ENCODE data around the gene PARP14.

PARP14 gene

DNA sequence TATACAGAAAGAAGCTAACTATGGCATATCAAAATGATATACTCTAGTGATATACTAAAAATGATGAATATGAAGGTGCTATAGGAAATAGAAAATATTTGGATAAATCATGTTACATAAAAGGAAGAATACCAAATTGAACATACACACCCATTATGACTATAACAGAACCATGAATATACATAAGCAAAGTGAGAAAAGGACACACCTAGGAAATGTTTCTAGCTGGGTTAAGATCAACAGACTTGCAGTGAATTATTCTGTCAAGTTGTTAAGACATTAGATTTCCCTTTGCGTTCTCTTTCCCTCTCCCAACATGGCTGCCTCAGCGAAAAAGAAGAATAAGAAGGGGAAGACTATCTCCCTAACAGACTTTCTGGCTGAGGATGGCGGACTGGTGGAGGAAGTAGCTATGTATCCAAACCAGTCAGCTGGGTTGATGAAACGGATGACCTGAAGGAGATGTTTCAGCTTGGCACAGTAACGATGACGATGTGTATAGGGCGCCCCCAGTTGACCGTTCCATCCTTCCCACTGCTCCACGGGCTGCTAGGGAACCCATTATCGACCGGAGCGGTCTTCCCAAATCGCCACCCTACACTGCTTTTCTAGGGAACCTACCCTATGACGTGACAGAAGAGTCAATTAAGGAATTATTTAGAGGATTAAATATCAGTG is 20.2 kb upstream of the PARP14 start:
- Histone ChIP-seq H3K36me3 (replicated peaks; ENCODE audit: low read depth, low read length) (no peaks in the 10 kb centered on the region), H3K9ac (ENCODE audit: low read length) (no peak overlapping the region), H3K4me2 (ENCODE audit: low read length) (no peak overlapping the region), H3K27ac (ENCODE audit: low read length) (no peak overlapping the region), H3K27me3 (ENCODE audit: low read depth, low read length) (no peaks in the 10 kb centered on the region), H3K79me2 (ENCODE audit: low read length) (no peaks in the 10 kb centered on the region), H3K4me1 (ENCODE audit: low read length) (peaks cover 14% of the 10 kb centered on the region), H3K9me3 (ENCODE audit: insufficient read depth, low read length) (no peaks in the 10 kb centered on the region), H3K4me3 (ENCODE audit: low read length) (no peak overlapping the region), H4K20me1 (ENCODE audit: insufficient read depth, low read length) (no peaks in the 10 kb centered on the region), H2AFZ (ENCODE audit: low read depth, low read length) (no peak overlapping the region)
- TF ChIP-seq EZH2phosphoT487 (IDR thresholded peaks at IDR 0.05; ENCODE audit: low read depth), result no peak
- TF ChIP-seq, protein P1, sequence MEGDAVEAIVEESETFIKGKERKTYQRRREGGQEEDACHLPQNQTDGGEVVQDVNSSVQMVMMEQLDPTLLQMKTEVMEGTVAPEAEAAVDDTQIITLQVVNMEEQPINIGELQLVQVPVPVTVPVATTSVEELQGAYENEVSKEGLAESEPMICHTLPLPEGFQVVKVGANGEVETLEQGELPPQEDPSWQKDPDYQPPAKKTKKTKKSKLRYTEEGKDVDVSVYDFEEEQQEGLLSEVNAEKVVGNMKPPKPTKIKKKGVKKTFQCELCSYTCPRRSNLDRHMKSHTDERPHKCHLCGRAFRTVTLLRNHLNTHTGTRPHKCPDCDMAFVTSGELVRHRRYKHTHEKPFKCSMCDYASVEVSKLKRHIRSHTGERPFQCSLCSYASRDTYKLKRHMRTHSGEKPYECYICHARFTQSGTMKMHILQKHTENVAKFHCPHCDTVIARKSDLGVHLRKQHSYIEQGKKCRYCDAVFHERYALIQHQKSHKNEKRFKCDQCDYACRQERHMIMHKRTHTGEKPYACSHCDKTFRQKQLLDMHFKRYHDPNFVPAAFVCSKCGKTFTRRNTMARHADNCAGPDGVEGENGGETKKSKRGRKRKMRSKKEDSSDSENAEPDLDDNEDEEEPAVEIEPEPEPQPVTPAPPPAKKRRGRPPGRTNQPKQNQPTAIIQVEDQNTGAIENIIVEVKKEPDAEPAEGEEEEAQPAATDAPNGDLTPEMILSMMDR (IDR thresholded peaks at IDR 0.05; ENCODE audit: low read depth, low read length), result peak; percentile 28

DNA sequence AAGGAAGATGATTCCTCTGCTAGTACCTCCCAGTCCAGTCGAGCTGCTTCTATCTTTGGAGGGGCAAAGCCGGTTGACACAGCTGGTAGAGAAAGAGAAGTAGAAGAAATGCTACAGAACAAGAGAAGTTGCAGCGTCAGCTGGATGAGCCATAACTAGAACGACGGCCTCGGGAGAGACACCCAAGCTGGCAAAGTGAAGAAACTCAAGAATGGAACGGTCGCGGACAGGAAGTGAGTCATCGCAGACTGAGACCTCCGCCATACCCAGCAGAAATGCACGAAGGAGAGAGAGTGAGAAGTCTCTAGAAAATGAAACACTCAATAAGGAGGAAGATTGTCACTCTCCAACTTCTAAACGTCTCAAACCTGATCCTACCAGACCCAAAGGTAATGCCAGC is 19.0 kb upstream of the PARP14 start:
- H2AFZ ChIP-seq (ENCODE audit: low read depth, low read length), result peak overlapping the region; percentile 64; the same call in 1 of the 2 replicates
- H3K4me3 ChIP-seq (ENCODE audit: low read length), result no peak overlapping the region
- H3K27ac ChIP-seq (ENCODE audit: low read length), result no peak overlapping the region
- no peaks in the 10 kb centered on the region for H4K20me1 ChIP-seq (ENCODE audit: insufficient read depth, low read length)
- H3K4me1 ChIP-seq (ENCODE audit: low read length), result peaks cover 14% of the 10 kb centered on the region
- TF ChIP-seq, protein P1 (IDR thresholded peaks at IDR 0.05; ENCODE audit: low read depth, low read length), result no peak
- TF ChIP-seq EZH2phosphoT487 (IDR thresholded peaks at IDR 0.05; ENCODE audit: low read depth), result no peak
- H3K27me3 ChIP-seq (ENCODE audit: low read depth, low read length), result no peaks in the 10 kb centered on the region
- H3K9ac ChIP-seq (ENCODE audit: low read length), result no peak overlapping the region
- H3K36me3 ChIP-seq (replicated peaks; ENCODE audit: low read depth, low read length), result no peaks in the 10 kb centered on the region
- H3K9me3 ChIP-seq (ENCODE audit: insufficient read depth, low read length), result no peaks in the 10 kb centered on the region
- H3K4me2 ChIP-seq (ENCODE audit: low read length), result peak overlapping the region; percentile 3; the same call in 1 of the 2 replicates
- H3K79me2 ChIP-seq (ENCODE audit: low read length), result no peaks in the 10 kb centered on the region

DNA sequence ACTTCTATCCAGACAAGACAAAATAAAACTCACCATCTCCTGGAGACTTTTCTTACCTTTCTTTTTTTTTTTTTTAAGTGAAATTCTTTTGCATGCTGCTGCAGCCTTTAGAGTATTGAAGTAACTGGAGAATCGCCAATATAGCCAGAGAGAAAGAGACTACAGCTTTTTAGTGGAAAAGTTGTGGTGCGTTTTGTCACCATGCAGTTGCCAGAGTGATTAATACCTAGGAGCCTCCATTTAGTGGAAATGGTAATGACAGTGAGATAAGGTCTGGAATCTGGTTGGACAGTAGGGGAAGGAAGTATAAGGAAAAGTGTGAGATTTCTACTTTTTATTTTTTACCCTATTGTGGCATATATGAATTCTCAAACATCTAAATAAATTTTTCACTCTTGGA is 18.1 kb upstream of the PARP14 start:
- Histone ChIP-seq H3K27ac (ENCODE audit: low read length) (no peak overlapping the region), H4K20me1 (ENCODE audit: insufficient read depth, low read length) (no peaks in the 10 kb centered on the region), H3K36me3 (replicated peaks; ENCODE audit: low read depth, low read length) (no peaks in the 10 kb centered on the region), H3K79me2 (ENCODE audit: low read length) (no peaks in the 10 kb centered on the region), H3K9me3 (ENCODE audit: insufficient read depth, low read length) (no peaks in the 10 kb centered on the region), H3K4me3 (ENCODE audit: low read length) (no peak overlapping the region), H3K4me2 (ENCODE audit: low read length) (no peak overlapping the region), H2AFZ (ENCODE audit: low read depth, low read length) (no peak overlapping the region), H3K27me3 (ENCODE audit: low read depth, low read length) (no peaks in the 10 kb centered on the region), H3K4me1 (ENCODE audit: low read length) (peaks cover 14% of the 10 kb centered on the region), H3K9ac (ENCODE audit: low read length) (no peak overlapping the region)
- no peak for TF ChIP-seq EZH2phosphoT487 (IDR thresholded peaks at IDR 0.05; ENCODE audit: low read depth)
- TF ChIP-seq, protein P1 (IDR thresholded peaks at IDR 0.05; ENCODE audit: low read depth, low read length), result no peak

DNA sequence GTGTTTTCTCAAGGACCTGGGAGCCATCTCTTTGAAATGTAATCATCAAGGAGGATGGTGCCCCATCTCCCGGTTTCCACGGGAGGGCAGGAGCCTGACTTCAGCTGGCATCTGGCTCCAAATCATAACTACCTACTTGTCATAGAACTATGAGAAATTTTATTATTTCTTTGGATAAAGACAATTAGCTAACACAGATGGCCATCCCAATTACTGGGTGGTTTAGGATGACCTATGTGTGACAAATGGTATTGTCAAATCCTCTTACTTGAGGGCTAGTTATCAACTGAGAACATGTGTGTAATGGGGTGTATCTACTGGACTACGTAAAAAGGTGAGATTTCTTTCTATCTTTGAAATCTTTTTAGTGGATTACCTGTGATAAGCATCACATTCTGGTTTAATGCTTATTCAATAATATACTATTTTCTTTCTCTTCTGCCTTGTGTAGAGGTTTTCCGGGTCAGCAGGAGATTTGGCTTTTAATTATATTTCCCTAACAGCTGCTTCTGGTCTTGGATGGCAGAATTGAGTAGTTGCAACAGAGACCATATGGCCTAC is 15.3 kb upstream of the PARP14 start:
- Histone ChIP-seq H3K4me2 (ENCODE audit: low read length) (no peak overlapping the region), H2AFZ (ENCODE audit: low read depth, low read length) (no peak overlapping the region), H3K79me2 (ENCODE audit: low read length) (no peaks in the 10 kb centered on the region), H4K20me1 (ENCODE audit: insufficient read depth, low read length) (no peaks in the 10 kb centered on the region), H3K36me3 (replicated peaks; ENCODE audit: low read depth, low read length) (no peaks in the 10 kb centered on the region), H3K9me3 (ENCODE audit: insufficient read depth, low read length) (peaks cover 4% of the 10 kb centered on the region; the same call in 1 of the 2 replicates), H3K27me3 (ENCODE audit: low read depth, low read length) (no peaks in the 10 kb centered on the region), H3K27ac (ENCODE audit: low read length) (no peak overlapping the region), H3K4me3 (ENCODE audit: low read length) (no peak overlapping the region), H3K9ac (ENCODE audit: low read length) (no peak overlapping the region), H3K4me1 (ENCODE audit: low read length) (peaks cover 19% of the 10 kb centered on the region)
- TF ChIP-seq EZH2phosphoT487 (IDR thresholded peaks at IDR 0.05; ENCODE audit: low read depth), result no peak

Measured in OCI-LY3 (cell line).